B cell (primary cell): ENCODE data around the gene UNC13C. TPM values are rescaled to one million over a fixed set of nuclear protein-coding genes. Genes with fewer than 3 reads are reported as not detected.

Experiments
- ATAC-seq: fragments of 200-7000 bp; cut with Tn5 transposase; one replicate; pipeline ENCODE4 v1.10.0; 2021; ENCODE audit warnings: low read depth, mild to moderate bottlenecking, moderate number of reproducible peaks, moderate library complexity
- CTCF ChIA-PET: fragments of 350-600 bp; sonication (Branson Sonifier 250); formaldehyde crosslinking; loops from one replicate; lab custom pipeline; 2021; ENCODE audit warnings: antibody characterized with exemption, inconsistent platforms; lab: Charles Lee
- POLR2A ChIA-PET: fragments of 350-600 bp; sonication (Branson Sonifier 250); formaldehyde crosslinking; loops from one replicate; lab custom pipeline; 2021; ENCODE audit warnings: antibody characterized with exemption; lab: Charles Lee
- DNase-seq: peaks from one replicate; pipeline ENCODE4 v3.0.0; 2013
- H2AFZ ChIP-seq: 2 replicates; pipeline ENCODE4 v1.6.1; 2012; ENCODE audit warnings: mild to moderate bottlenecking, low read depth, low read length; ENCODE audit not compliant: insufficient read depth, poor library complexity, severe bottlenecking
- H3K27ac ChIP-seq, 2 donors: 1 replicate in 1 of 2; 2 replicates in 1 of 2; pipeline ENCODE4 v1.5.1; 2012 to 2013; ENCODE audit warnings: low read length in 2 of 2, mild to moderate bottlenecking in 2 of 2, moderate library complexity in 1 of 2
- H3K27me3 ChIP-seq, 4 experiments: fragments of 200-600 bp in 1 of 4; sonication (generic) in 1 of 4; replicated peaks in 1 of 4; 1 replicate in 2 of 4; 2 replicates in 2 of 4; pipeline versions ENCODE4 v1.6.1 to v1.7.0; 2013 to 2016; ENCODE audit warnings: low read length in 3 of 4, mild to moderate bottlenecking in 2 of 4, mixed read lengths in 1 of 4, moderate library complexity in 1 of 4; ENCODE audit not compliant: insufficient read depth in 4 of 4, control insufficient read depth in 3 of 4; ENCODE audit errors: control extremely low read depth in 1 of 4
- H3K36me3 ChIP-seq, 2 experiments: replicated peaks in 1 of 2; 1 replicate in 1 of 2; 2 replicates in 1 of 2; pipeline versions ENCODE4 v1.6.1 to v1.7.1; 2013; ENCODE audit warnings: low read length in 1 of 2; ENCODE audit not compliant: insufficient read depth in 2 of 2, control insufficient read depth in 1 of 2; ENCODE audit errors: control extremely low read depth in 1 of 2, extremely low read depth in 1 of 2
- H3K4me1 ChIP-seq, 2 donors: fragments of 200-600 bp in 1 of 2; sonication (generic) in 1 of 2; 1 replicate in 1 of 2; 2 replicates in 1 of 2; pipeline versions ENCODE4 v1.5.1 to v1.6.1; 2013 to 2017; ENCODE audit warnings: low read length in 2 of 2; ENCODE audit not compliant: control insufficient read depth in 2 of 2, insufficient read depth in 2 of 2
- H3K4me2 ChIP-seq: replicated peaks from 2 replicates; pipeline ENCODE3; 2012; ENCODE audit warnings: mild to moderate bottlenecking, low read depth, low read length; ENCODE audit not compliant: poor library complexity, severe bottlenecking
- H3K4me3 ChIP-seq, 5 experiments: fragments of 200-600 bp in 1 of 5; sonication (generic) in 1 of 5; 1 replicate in 3 of 5; 2 replicates in 2 of 5; pipeline versions ENCODE4 v1.5.1 to v1.7.0; 2011 to 2016; ENCODE audit warnings: low read length in 4 of 5, mild to moderate bottlenecking in 4 of 5, low read depth in 2 of 5, control low read depth in 1 of 5, moderate library complexity in 1 of 5; ENCODE audit not compliant: insufficient read depth in 1 of 5; ENCODE audit errors: control extremely low read depth in 1 of 5, extremely low read depth in 1 of 5
- H3K79me2 ChIP-seq: fragments of 200-600 bp; sonication (generic); one replicate; pipeline ENCODE4 v1.6.0; 2016; ENCODE audit warnings: low read length; ENCODE audit not compliant: control insufficient read depth, insufficient read depth
- H3K9ac ChIP-seq: fragments of 200-600 bp; sonication (generic); 2 replicates; pipeline ENCODE4 v1.6.1; 2017; ENCODE audit warnings: mild to moderate bottlenecking, low read length, moderate library complexity
- H3K9me3 ChIP-seq, 3 donors: one replicate each; pipeline versions ENCODE4 v1.6.1 to v1.7.1; 2013; ENCODE audit warnings: low read length in 2 of 3; ENCODE audit not compliant: control insufficient read depth in 2 of 3, insufficient read depth in 1 of 3; ENCODE audit errors: control extremely low read depth in 1 of 3
- H4K20me1 ChIP-seq: 2 replicates; pipeline ENCODE4 v1.6.0; 2012; ENCODE audit warnings: mild to moderate bottlenecking, low read length; ENCODE audit not compliant: insufficient read depth, control insufficient read depth, poor library complexity, severe bottlenecking
- H3K27ac Mint-ChIP-seq: one replicate; pipeline ENCODE4 v1.8.0; 2021; ENCODE audit warnings: mixed read lengths
- H3K27me3 Mint-ChIP-seq: one replicate; pipeline ENCODE4 v1.8.0; 2021; ENCODE audit warnings: mixed read lengths
- H3K4me1 Mint-ChIP-seq: one replicate; pipeline ENCODE4 v1.8.0; 2021; ENCODE audit warnings: mixed read lengths
- H3K4me3 Mint-ChIP-seq: one replicate; pipeline ENCODE4 v1.8.0; 2021; ENCODE audit warnings: mixed read lengths
- H3K9me3 Mint-ChIP-seq: one replicate; pipeline ENCODE4 v1.8.0; 2022; ENCODE audit warnings: mixed read lengths; ENCODE audit not compliant: insufficient read depth
- CTCF ChIP-seq: fragments of 200-600 bp; IDR thresholded peaks from one replicate; pipeline ENCODE4 v1.8.0; 2022; ENCODE audit warnings: antibody characterized with exemption, mild to moderate bottlenecking
- EZH2 ChIP-seq: IDR thresholded peaks from 2 replicates; pipeline ENCODE4 v1.6.1; 2012; ENCODE audit warnings: borderline replicate concordance, low read depth, mild to moderate bottlenecking, moderate library complexity, low read length; ENCODE audit not compliant: insufficient read depth, poor library complexity, severe bottlenecking
- WGBS: methylation state at CpG from one replicate; pipeline ENCODE4 v1.1.5; 2013; ENCODE audit warnings: missing lambda C conversion rate; ENCODE audit not compliant: insufficient coverage; 5-methylcytosine and 5-hydroxymethylcytosine counted together
- intact Hi-C: fragments of 100-400 bp; cut with micrococcal nuclease; formaldehyde crosslinking; loops from one replicate; pipeline ENCODE4 v1.10.0; 2022
- polyA plus RNA-seq: library from polyadenylated mRNA; depleted of rRNA; stranded (reverse); fragments of >200 nt; gene quantifications from 2 replicates; pipeline ENCODE4 v1.2.3, GENCODE V29; 2012
- total RNA-seq, 2 donors: library from RNA; stranded (reverse); fragments of 120-200 nt in 1 of 2; gene quantifications; 1 replicate in 1 of 2; 2 replicates in 1 of 2; pipeline versions ENCODE4 v1.2.3 to v1.2.4, GENCODE V29; 2013 to 2022

UNC13C gene
- total and polyA plus RNA-seq, 2 donors (not counting 1 experiment from before 2014, with no cell fraction given): not detected

GRCh38 chr15:54197995-54198394 is 219.8 kb downstream of the UNC13C start:
- Histone ChIP-seq H2AFZ (no peak overlapping the region), H3K27ac (no peak overlapping the region), H3K4me2 (no peak overlapping the region), H3K27me3 (no peaks in the 10 kb centered on the region), H3K4me3 (no peak overlapping the region), H3K79me2 (no peaks in the 10 kb centered on the region), H3K36me3 (no peaks in the 10 kb centered on the region), H3K4me1 (no peaks in the 10 kb centered on the region), H4K20me1 (no peaks in the 10 kb centered on the region), H3K9me3 (peaks cover 0 to 2% (median 0%) of the 10 kb centered on the region in 3 donors), H3K9ac (no peak overlapping the region)
- no peak for DNase-seq
- no peaks in the 10 kb centered on the region for H3K4me1 Mint-ChIP-seq
- H3K9me3 Mint-ChIP-seq: peaks cover 9% of the 10 kb centered on the region
- no peak overlapping the region for H3K27ac Mint-ChIP-seq
- POLR2A ChIA-PET: no interaction called here
- intact Hi-C loops: no loop called here
- WGBS: 91% methylated on average over 1 of the region's 1 CpG
- TF ChIP-seq EZH2: no peak
- TF ChIP-seq CTCF: no peak
- no peaks in the 10 kb centered on the region for H3K27me3 Mint-ChIP-seq
- no peak for ATAC-seq
- no peak overlapping the region for H3K4me3 Mint-ChIP-seq
- CTCF ChIA-PET: no interaction called here

GRCh38 chr15:54206586-54207321 is 228.5 kb downstream of the UNC13C start:
- CTCF ChIA-PET: no interaction called here
- Mint-ChIP-seq H3K27me3 (no peaks in the 10 kb centered on the region), H3K4me3 (no peak overlapping the region), H3K9me3 (no peaks in the 10 kb centered on the region), H3K4me1 (no peaks in the 10 kb centered on the region), H3K27ac (no peak overlapping the region)
- Histone ChIP-seq H3K4me1 (no peaks in the 10 kb centered on the region), H3K9me3 (peaks cover 0 to 1% (median 0%) of the 10 kb centered on the region in 3 donors), H3K4me2 (no peak overlapping the region), H3K4me3 (no peak overlapping the region), H3K27me3 (no peaks in the 10 kb centered on the region), H3K9ac (no peak overlapping the region), H4K20me1 (no peaks in the 10 kb centered on the region), H3K27ac (no peak overlapping the region), H3K79me2 (no peaks in the 10 kb centered on the region), H2AFZ (no peak overlapping the region), H3K36me3 (no peaks in the 10 kb centered on the region)
- no peak for TF ChIP-seq EZH2
- no peak for TF ChIP-seq CTCF
- intact Hi-C loops: no loop called here
- 93% methylated on average over 4 of the region's 7 CpGs for WGBS
- DNase-seq (no peak), ATAC-seq (no peak)
- POLR2A ChIA-PET: no interaction called here
